Measurements from ENCODE around the gene MAN1C1. TPM values are rescaled to one million over a fixed set of nuclear protein-coding genes. Genes with fewer than 3 reads are reported as not detected.

The MAN1C1 gene
- total RNA-seq, 1 experiment from 2014 or later = 1.2 TPM

DNA sequence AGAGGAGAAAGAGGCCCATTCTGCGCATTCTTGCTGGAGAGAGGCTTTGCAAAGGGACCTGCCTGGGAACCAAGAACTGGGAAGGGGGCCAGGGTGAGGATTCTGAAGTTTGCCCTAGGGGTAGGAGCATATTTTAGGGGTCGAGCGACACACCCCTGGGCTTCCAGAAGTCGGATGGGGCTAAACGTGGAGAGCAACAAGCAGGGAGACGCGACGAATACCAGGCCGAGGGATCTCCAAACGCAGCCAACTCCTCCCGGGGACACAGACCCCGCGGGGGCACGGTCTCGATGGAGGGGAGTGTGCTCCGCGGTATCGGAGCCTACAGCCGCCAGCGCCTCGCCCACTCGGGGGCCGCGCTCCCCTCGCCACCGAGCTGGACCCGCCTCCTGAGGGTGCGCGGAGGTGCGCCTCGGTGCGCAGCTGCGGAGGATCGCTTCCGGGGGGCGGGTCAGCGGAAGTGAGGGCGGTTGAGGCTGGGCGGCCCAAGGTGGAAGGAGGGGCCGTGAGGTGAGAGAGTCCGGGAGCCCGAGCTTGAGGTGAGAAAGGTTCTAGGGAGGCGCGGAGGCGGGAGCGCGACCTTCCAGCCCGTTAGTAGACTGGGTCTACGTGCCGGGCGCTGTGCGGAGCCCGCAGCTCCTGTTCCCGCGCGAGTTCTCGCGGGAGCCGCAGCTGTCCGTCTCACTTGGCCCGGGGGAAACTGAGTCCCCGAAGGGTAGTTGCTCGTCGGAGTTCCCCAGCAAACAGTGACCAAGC lies 203.1 kb downstream of the MAN1C1 start, which contains the start of gene MTFR1L:
Gene MTFR1L, plus strand, starts transcription at position 464 of the 756 bp plus-strand sequence. CDS start 3,151 bp downstream, outside the sequence.
- TF ChIP-seq YY1 (IDR thresholded peaks at IDR 0.05; ENCODE audit: extremely low read depth, insufficient replicate concordance, low read depth, low read length) (peak; percentile 60), ELF1 (IDR thresholded peaks at IDR 0.05; ENCODE audit: borderline replicate concordance, low read depth) (no peak; the same call in 1 of the 2 replicates), ZFX (IDR thresholded peaks at IDR 0.05) (0 out of 2 replicates have a peak, but pooled peaks have one; percentile 3), POLR2AphosphoS5 (IDR thresholded peaks at IDR 0.05; ENCODE audit: low read depth, low read length) (peak; percentile 94), EGR1 (IDR thresholded peaks at IDR 0.05; ENCODE audit: low read depth) (peak; percentile 76), CBX3 (IDR thresholded peaks at IDR 0.05; ENCODE audit: low read depth) (no peak), TCF7L2 (IDR thresholded peaks at IDR 0.05; ENCODE audit: borderline replicate concordance, extremely low read depth, insufficient read depth, insufficient read length) (no peak), SIN3A (IDR thresholded peaks at IDR 0.05; ENCODE audit: low read depth) (peak; percentile 80), POLR2A (IDR thresholded peaks at IDR 0.05; ENCODE audit: borderline replicate concordance, extremely low read depth, insufficient read depth, insufficient read length) (peak; percentile 46), CEBPB (IDR thresholded peaks at IDR 0.05; ENCODE audit: low read depth) (no peak), EZH2phosphoT487 (IDR thresholded peaks at IDR 0.05; ENCODE audit: borderline replicate concordance) (no peak)
- TF ChIP-seq, protein P1, sequence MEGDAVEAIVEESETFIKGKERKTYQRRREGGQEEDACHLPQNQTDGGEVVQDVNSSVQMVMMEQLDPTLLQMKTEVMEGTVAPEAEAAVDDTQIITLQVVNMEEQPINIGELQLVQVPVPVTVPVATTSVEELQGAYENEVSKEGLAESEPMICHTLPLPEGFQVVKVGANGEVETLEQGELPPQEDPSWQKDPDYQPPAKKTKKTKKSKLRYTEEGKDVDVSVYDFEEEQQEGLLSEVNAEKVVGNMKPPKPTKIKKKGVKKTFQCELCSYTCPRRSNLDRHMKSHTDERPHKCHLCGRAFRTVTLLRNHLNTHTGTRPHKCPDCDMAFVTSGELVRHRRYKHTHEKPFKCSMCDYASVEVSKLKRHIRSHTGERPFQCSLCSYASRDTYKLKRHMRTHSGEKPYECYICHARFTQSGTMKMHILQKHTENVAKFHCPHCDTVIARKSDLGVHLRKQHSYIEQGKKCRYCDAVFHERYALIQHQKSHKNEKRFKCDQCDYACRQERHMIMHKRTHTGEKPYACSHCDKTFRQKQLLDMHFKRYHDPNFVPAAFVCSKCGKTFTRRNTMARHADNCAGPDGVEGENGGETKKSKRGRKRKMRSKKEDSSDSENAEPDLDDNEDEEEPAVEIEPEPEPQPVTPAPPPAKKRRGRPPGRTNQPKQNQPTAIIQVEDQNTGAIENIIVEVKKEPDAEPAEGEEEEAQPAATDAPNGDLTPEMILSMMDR (IDR thresholded peaks at IDR 0.05 in 2 of 3, conservative IDR thresholded peaks at IDR 0.05 in 1 of 3; ENCODE audit: borderline replicate concordance in 1 of 3, insufficient read depth in 1 of 3, low read depth in 2 of 3, low read length in 2 of 3) = no peak
- TF ChIP-seq, protein P2, sequence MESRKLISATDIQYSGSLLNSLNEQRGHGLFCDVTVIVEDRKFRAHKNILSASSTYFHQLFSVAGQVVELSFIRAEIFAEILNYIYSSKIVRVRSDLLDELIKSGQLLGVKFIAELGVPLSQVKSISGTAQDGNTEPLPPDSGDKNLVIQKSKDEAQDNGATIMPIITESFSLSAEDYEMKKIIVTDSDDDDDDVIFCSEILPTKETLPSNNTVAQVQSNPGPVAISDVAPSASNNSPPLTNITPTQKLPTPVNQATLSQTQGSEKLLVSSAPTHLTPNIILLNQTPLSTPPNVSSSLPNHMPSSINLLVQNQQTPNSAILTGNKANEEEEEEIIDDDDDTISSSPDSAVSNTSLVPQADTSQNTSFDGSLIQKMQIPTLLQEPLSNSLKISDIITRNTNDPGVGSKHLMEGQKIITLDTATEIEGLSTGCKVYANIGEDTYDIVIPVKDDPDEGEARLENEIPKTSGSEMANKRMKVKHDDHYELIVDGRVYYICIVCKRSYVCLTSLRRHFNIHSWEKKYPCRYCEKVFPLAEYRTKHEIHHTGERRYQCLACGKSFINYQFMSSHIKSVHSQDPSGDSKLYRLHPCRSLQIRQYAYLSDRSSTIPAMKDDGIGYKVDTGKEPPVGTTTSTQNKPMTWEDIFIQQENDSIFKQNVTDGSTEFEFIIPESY (IDR thresholded peaks at IDR 0.05; ENCODE audit: extremely low read depth, insufficient replicate concordance, low read length) = peak; percentile 88
- TF ChIP-seq, protein P3, sequence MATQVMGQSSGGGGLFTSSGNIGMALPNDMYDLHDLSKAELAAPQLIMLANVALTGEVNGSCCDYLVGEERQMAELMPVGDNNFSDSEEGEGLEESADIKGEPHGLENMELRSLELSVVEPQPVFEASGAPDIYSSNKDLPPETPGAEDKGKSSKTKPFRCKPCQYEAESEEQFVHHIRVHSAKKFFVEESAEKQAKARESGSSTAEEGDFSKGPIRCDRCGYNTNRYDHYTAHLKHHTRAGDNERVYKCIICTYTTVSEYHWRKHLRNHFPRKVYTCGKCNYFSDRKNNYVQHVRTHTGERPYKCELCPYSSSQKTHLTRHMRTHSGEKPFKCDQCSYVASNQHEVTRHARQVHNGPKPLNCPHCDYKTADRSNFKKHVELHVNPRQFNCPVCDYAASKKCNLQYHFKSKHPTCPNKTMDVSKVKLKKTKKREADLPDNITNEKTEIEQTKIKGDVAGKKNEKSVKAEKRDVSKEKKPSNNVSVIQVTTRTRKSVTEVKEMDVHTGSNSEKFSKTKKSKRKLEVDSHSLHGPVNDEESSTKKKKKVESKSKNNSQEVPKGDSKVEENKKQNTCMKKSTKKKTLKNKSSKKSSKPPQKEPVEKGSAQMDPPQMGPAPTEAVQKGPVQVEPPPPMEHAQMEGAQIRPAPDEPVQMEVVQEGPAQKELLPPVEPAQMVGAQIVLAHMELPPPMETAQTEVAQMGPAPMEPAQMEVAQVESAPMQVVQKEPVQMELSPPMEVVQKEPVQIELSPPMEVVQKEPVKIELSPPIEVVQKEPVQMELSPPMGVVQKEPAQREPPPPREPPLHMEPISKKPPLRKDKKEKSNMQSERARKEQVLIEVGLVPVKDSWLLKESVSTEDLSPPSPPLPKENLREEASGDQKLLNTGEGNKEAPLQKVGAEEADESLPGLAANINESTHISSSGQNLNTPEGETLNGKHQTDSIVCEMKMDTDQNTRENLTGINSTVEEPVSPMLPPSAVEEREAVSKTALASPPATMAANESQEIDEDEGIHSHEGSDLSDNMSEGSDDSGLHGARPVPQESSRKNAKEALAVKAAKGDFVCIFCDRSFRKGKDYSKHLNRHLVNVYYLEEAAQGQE (IDR thresholded peaks at IDR 0.05; ENCODE audit: low read depth) = no peak
- TF ChIP-seq, protein P4, sequence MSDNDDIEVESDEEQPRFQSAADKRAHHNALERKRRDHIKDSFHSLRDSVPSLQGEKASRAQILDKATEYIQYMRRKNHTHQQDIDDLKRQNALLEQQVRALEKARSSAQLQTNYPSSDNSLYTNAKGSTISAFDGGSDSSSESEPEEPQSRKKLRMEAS (IDR thresholded peaks at IDR 0.05) = peak; percentile 62; the same call in 1 of the 2 replicates
- Histone ChIP-seq H3K36me3 (ENCODE audit: control insufficient read depth in 1 of 2, insufficient read depth in 2 of 2, low read length in 2 of 2) (no peaks in the 10 kb centered on the region), H3K27ac (ENCODE audit: low read depth, low read length) (peak within 1 kb of the TSS; percentile 81), H3K4me2 (ENCODE audit: low read length) (peak within 1 kb of the TSS; percentile 91), H4K20me1 (ENCODE audit: insufficient read depth) (no peaks in the 10 kb centered on the region), H3K79me2 (ENCODE audit: insufficient read depth, low read length) (peaks cover 29% of the 10 kb centered on the region; the same call in 1 of the 2 replicates), H3K4me3 (replicated peaks in 1 of 2; ENCODE audit: low read depth in 1 of 2, low read length in 2 of 2) (peak within 1 kb of the TSS; percentile 90 to 92), H3K9me2 (ENCODE audit: insufficient read depth) (no peaks in the 10 kb centered on the region), H3K9me3 (ENCODE audit: control insufficient read depth in 1 of 2, insufficient read depth in 1 of 2, low read depth in 1 of 2, low read length in 2 of 2) (no peaks in the 10 kb centered on the region), H3K27me3 (ENCODE audit: insufficient read depth, low read length) (no peaks in the 10 kb centered on the region), H3K9ac (ENCODE audit: low read length) (peak within 1 kb of the TSS; percentile 86), H3K4me1 (ENCODE audit: control insufficient read depth in 1 of 2, insufficient read depth in 2 of 2, low read length in 2 of 2) (peaks cover 18 to 33% of the 10 kb centered on the region in 2 experiments; a peak in 3 of 4 replicates), H2AFZ (ENCODE audit: low read depth, low read length, poor library complexity, severe bottlenecking) (no peak within 1 kb of the TSS)
- ChIA-PET RAD21 (ENCODE audit: low non-redundant PET in 1 of 2, low total read pairs in 2 of 2, uncharacterized antibody in 2 of 2, unreplicated experiment in 2 of 2) (no interaction called here), POLR2A (interaction anchor here (0.6 to 1.0 kb wide), 2 partner anchors 38 to 178 kb away, joined by 3 to 4 read pairs; partner anchors contain the start of gene PAFAH2), CTCF (interaction anchor here (0.6 to 1.7 kb wide), 3 partner anchors 17 to 185 kb away, joined by 3 to 7 read pairs (median 5); no protein-coding TSS in a partner anchor)
- ATAC-seq (peak; percentile 88), DNase-seq (ENCODE audit: low read depth, low spot score) (peak; percentile 39)
- no TSS peak for BruUV-seq (replicated peaks)
- intact Hi-C loops (cut with micrococcal nuclease) = loop anchor here (2.0 to 10.0 kb wide), 3 partner anchors 78 to 565 kb away; partner anchors contain the start of gene PAFAH2

Data from HCT116 (cell line).